ENCODE data around the gene LCORL. TPM values are rescaled to one million over a fixed set of nuclear protein-coding genes. Genes with fewer than 3 reads are reported as not detected.

LCORL gene
- total RNA-seq, 1 donor: 15.9 TPM

DNA sequence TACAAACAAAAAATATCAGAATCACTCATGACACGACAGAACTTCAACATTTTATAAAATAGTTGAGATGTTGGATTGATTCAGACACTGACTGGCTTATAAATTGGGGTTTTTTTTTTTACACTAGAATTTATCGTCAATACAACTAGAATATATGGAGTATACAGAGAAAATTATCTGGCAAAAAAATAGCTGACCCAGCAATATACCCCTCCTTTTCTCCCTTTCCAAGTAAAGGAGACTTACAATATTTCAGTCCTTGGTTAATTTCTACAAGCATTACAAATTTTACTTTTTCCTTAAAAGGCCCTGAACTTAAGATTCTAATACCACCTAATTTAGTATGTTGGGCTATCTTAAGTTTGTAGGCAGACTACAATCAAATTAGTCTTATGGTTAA is 76.3 kb downstream of the LCORL start:
- no peak overlapping the region for H3K4me3 ChIP-seq (ENCODE audit: insufficient read depth, low read length)
- DNase-seq (ENCODE audit: insufficient read length, low spot score, missing footprints): no peak
- no peaks in the 10 kb centered on the region for H3K27me3 ChIP-seq (ENCODE audit: insufficient read depth, low read length)
- H3K4me1 ChIP-seq (ENCODE audit: insufficient read depth, low read length): peaks cover 3% of the 10 kb centered on the region
- H3K79me2 ChIP-seq (ENCODE audit: insufficient read depth, low read length): peaks cover 3% of the 10 kb centered on the region
- H3K9me3 ChIP-seq (ENCODE audit: low read depth, low read length): no peaks in the 10 kb centered on the region
- H4K20me1 ChIP-seq (ENCODE audit: insufficient read depth, low read length): no peaks in the 10 kb centered on the region
- no peak overlapping the region for H3K27ac ChIP-seq (ENCODE audit: low read depth, low read length)
- no peak overlapping the region for H3K4me2 ChIP-seq (ENCODE audit: insufficient read depth, low read length)
- no peak for TF ChIP-seq CTCF (IDR thresholded peaks at IDR 0.05; ENCODE audit: extremely low read depth, low read depth, low read length)
- no peak overlapping the region for H2AFZ ChIP-seq (ENCODE audit: low read length)
- no peaks in the 10 kb centered on the region for H3K36me3 ChIP-seq (ENCODE audit: insufficient read depth, low read length)

DNA sequence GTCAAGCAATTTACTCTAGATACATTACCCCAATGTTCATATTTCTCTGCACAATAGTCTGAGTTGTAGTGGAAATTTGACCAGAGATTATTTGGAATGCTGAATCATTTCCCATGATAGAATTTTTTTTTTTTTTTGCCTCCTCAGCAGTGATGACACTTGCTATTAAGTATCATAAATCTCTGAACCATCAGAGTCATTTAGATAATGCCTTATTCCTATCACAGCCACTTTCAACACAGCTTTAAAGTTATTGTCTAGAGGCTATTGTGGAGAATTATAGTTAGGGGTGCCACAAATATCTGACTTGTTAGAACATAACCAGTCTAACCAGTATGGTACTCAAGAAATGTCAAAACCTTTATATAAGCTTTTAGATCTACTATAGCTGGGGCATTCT is 79.8 kb downstream of the LCORL start:
- TF ChIP-seq CTCF (IDR thresholded peaks at IDR 0.05; ENCODE audit: extremely low read depth, low read depth, low read length): no peak
- H3K9me3 ChIP-seq (ENCODE audit: low read depth, low read length): no peaks in the 10 kb centered on the region
- H3K4me3 ChIP-seq (ENCODE audit: insufficient read depth, low read length): no peak overlapping the region
- H3K27ac ChIP-seq (ENCODE audit: low read depth, low read length): no peak overlapping the region
- H2AFZ ChIP-seq (ENCODE audit: low read length): no peak overlapping the region
- H3K4me1 ChIP-seq (ENCODE audit: insufficient read depth, low read length): peaks cover 3% of the 10 kb centered on the region
- H3K79me2 ChIP-seq (ENCODE audit: insufficient read depth, low read length): peaks cover 3% of the 10 kb centered on the region
- H3K27me3 ChIP-seq (ENCODE audit: insufficient read depth, low read length): no peaks in the 10 kb centered on the region
- H3K36me3 ChIP-seq (ENCODE audit: insufficient read depth, low read length): no peaks in the 10 kb centered on the region
- no peak for DNase-seq (ENCODE audit: insufficient read length, low spot score, missing footprints)
- no peak overlapping the region for H3K4me2 ChIP-seq (ENCODE audit: insufficient read depth, low read length)
- no peaks in the 10 kb centered on the region for H4K20me1 ChIP-seq (ENCODE audit: insufficient read depth, low read length)

DNA sequence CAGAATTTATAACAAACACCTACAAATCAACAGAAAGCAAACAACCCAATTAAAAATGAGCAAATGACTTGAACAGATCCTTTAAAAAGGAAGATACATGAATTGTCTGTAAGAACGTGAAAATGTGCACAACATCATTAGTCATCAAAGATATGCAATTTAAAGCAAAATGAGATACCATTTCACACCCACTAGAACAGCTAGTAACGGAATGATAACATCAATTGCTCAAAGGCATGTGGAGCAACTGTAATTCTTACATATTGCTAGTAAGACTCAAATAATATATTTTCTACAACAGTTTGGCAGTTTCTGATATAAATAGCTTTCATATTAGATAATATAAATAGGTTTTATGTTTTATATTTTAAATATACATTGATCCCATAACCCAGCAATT is 82.5 kb downstream of the LCORL start:
- H3K36me3 ChIP-seq (ENCODE audit: insufficient read depth, low read length): no peaks in the 10 kb centered on the region
- no peak overlapping the region for H3K4me2 ChIP-seq (ENCODE audit: insufficient read depth, low read length)
- no peak overlapping the region for H3K4me3 ChIP-seq (ENCODE audit: insufficient read depth, low read length)
- H3K4me1 ChIP-seq (ENCODE audit: insufficient read depth, low read length): peaks cover 3% of the 10 kb centered on the region
- peaks cover 3% of the 10 kb centered on the region for H3K79me2 ChIP-seq (ENCODE audit: insufficient read depth, low read length)
- TF ChIP-seq CTCF (IDR thresholded peaks at IDR 0.05; ENCODE audit: extremely low read depth, low read depth, low read length): no peak
- H3K9me3 ChIP-seq (ENCODE audit: low read depth, low read length): no peaks in the 10 kb centered on the region
- DNase-seq (ENCODE audit: insufficient read length, low spot score, missing footprints): no peak
- no peaks in the 10 kb centered on the region for H4K20me1 ChIP-seq (ENCODE audit: insufficient read depth, low read length)
- H2AFZ ChIP-seq (ENCODE audit: low read length): no peak overlapping the region
- no peak overlapping the region for H3K27ac ChIP-seq (ENCODE audit: low read depth, low read length)
- H3K27me3 ChIP-seq (ENCODE audit: insufficient read depth, low read length): no peaks in the 10 kb centered on the region

GRCh38 chr4:17934286-17934685 is 87.3 kb downstream of the LCORL start:
- Histone ChIP-seq H3K36me3 (ENCODE audit: insufficient read depth, low read length) (no peaks in the 10 kb centered on the region), H3K4me3 (ENCODE audit: insufficient read depth, low read length) (no peak overlapping the region), H3K27ac (ENCODE audit: low read depth, low read length) (no peak overlapping the region), H3K27me3 (ENCODE audit: insufficient read depth, low read length) (no peaks in the 10 kb centered on the region), H2AFZ (ENCODE audit: low read length) (no peak overlapping the region), H4K20me1 (ENCODE audit: insufficient read depth, low read length) (no peaks in the 10 kb centered on the region), H3K4me2 (ENCODE audit: insufficient read depth, low read length) (no peak overlapping the region), H3K79me2 (ENCODE audit: insufficient read depth, low read length) (no peaks in the 10 kb centered on the region), H3K4me1 (ENCODE audit: insufficient read depth, low read length) (no peaks in the 10 kb centered on the region), H3K9me3 (ENCODE audit: low read depth, low read length) (no peaks in the 10 kb centered on the region)
- no peak for DNase-seq (ENCODE audit: insufficient read length, low spot score, missing footprints)
- TF ChIP-seq CTCF (IDR thresholded peaks at IDR 0.05; ENCODE audit: extremely low read depth, low read depth, low read length): peak; percentile 41
